Neutrophil (primary cell): Measurements from ENCODE around the gene KIAA1328.
"Not testable (repeated sequence)": the region's sequence is repeated elsewhere in the genome, so short reads cannot be mapped to it uniquely, and the experiment has no call there.

Experiments
- H3K27ac ChIP-seq: fragments of 200-600 bp; sonication (generic); 2 replicates; pipeline ENCODE4 v1.5.1; 2016; ENCODE audit warnings: mild to moderate bottlenecking, moderate library complexity
- H3K27me3 ChIP-seq: fragments of 200-600 bp; sonication (generic); 2 replicates; pipeline ENCODE4 v1.6.0; 2016; ENCODE audit warnings: mild to moderate bottlenecking
- H3K36me3 ChIP-seq: fragments of 200-600 bp; sonication (generic); 2 replicates; pipeline ENCODE4 v1.5.1; 2017
- H3K4me1 ChIP-seq, 2 experiments: fragments of 200-600 bp in 1 of 2; sonication (generic) in 1 of 2; 1 replicate in 1 of 2; 2 replicates in 1 of 2; pipeline versions ENCODE4 v1.5.1 to v1.6.1; 2013 to 2016; ENCODE audit warnings: low read depth in 1 of 2, low read length in 1 of 2, mild to moderate bottlenecking in 1 of 2, moderate library complexity in 1 of 2; ENCODE audit not compliant: control insufficient read depth in 1 of 2, insufficient read depth in 1 of 2
- H3K4me3 ChIP-seq, 2 experiments: fragments of 200-600 bp in 1 of 2; sonication (generic) in 1 of 2; 1 replicate in 1 of 2; 2 replicates in 1 of 2; pipeline ENCODE4 v1.5.1; 2013 to 2016; ENCODE audit warnings: low read depth in 1 of 2, low read length in 1 of 2, mild to moderate bottlenecking in 1 of 2, moderate library complexity in 1 of 2
- H3K9me3 ChIP-seq: fragments of 200-600 bp; sonication (generic); 2 replicates; pipeline ENCODE4 v1.5.1; 2016
- TF ChIP-seq, protein P1 (sequence below): fragments of 200-600 bp; sonication (generic); IDR thresholded peaks from 2 replicates; pipeline ENCODE4 v1.5.1; 2016; ENCODE audit warnings: antibody characterized with exemption

KIAA1328 gene

DNA sequence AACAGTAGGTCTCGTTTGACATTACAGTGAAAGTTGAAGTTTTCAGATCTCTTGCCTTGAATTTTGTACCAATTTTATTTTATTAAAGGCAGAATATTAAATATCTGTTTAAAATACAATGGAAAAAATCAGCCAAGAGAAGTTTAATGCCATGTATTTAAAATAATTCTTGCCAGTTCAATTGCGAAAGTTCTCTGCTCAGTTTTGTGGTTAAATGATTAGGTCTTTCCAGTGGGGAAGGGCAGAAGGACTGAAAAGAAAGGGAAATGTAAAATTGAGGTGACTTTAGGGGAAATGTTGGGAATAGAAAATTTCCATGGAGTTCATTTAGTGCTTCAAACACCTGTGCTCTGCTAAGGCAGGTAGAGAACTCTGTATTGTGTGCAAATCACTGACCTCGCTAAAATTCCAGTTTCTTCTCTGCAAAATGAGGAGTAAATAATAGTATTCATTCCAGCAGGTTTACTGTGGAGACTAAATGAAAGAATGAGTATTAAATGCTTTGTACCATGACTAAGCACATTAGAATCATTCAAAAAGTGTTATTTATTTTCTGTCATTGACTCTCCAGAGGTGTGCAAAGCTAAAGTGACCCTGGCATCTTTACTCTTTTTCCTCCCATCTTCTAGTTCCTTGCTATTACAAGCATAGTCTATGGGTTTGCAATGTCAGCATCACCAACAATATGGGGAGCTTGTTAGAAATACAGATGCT, 74.4 kb downstream of the KIAA1328 start:
- no peak overlapping the region for H3K4me3 ChIP-seq
- no peaks in the 10 kb centered on the region for H3K4me1 ChIP-seq
- peaks cover 3% of the 10 kb centered on the region for H3K9me3 ChIP-seq
- H3K27ac ChIP-seq: no peak overlapping the region
- no peaks in the 10 kb centered on the region for H3K36me3 ChIP-seq
- no peaks in the 10 kb centered on the region for H3K27me3 ChIP-seq
- TF ChIP-seq, protein P1, sequence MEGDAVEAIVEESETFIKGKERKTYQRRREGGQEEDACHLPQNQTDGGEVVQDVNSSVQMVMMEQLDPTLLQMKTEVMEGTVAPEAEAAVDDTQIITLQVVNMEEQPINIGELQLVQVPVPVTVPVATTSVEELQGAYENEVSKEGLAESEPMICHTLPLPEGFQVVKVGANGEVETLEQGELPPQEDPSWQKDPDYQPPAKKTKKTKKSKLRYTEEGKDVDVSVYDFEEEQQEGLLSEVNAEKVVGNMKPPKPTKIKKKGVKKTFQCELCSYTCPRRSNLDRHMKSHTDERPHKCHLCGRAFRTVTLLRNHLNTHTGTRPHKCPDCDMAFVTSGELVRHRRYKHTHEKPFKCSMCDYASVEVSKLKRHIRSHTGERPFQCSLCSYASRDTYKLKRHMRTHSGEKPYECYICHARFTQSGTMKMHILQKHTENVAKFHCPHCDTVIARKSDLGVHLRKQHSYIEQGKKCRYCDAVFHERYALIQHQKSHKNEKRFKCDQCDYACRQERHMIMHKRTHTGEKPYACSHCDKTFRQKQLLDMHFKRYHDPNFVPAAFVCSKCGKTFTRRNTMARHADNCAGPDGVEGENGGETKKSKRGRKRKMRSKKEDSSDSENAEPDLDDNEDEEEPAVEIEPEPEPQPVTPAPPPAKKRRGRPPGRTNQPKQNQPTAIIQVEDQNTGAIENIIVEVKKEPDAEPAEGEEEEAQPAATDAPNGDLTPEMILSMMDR: no peak

DNA sequence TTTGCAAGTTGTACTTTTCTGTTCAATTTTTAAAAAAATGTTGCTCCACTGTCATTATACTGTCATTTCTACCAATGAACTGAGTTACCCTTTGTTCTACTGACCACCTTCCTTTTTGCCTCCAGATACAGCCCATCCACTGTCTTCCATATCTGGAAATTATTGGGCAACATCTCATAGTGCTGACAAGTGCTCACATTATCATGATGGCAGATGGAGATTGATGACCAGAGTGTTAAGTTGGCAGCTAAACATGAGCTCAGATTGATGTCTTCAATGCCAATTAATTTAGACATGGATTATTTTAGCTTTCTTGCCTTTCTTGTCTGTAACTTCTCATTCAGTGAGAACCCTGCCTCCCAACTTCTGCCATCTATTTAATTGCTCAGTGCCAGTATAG, 76.6 kb downstream of the KIAA1328 start:
- Histone ChIP-seq H3K4me1 (no peaks in the 10 kb centered on the region), H3K36me3 (no peaks in the 10 kb centered on the region), H3K27ac (no peak overlapping the region), H3K27me3 (no peaks in the 10 kb centered on the region), H3K9me3 (no peaks in the 10 kb centered on the region), H3K4me3 (no peak overlapping the region)
- TF ChIP-seq, protein P1: no peak

DNA sequence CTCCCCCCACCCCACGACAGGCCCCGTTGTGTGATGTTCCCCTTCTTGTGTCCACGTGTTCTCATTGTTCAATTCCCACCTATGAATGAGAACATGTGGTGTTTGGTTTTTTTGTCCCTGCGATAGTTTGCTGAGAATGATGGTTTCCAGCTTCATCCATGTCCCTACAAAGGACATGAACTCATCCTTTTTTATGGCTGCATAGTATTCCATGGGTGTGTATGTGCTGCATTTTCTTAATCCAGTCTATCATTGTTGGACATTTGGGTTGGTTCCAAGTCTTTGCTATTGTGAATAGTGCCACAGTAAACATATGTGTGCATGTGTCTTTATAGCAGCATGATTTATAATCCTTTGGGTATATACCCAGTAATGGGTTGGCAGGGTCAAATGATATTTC, 80.4 kb downstream of the KIAA1328 start:
- H3K9me3 ChIP-seq, H3K4me1 ChIP-seq, H3K27ac ChIP-seq, H3K27me3 ChIP-seq, H3K36me3 ChIP-seq, H3K4me3 ChIP-seq: not testable (repeated sequence)

DNA sequence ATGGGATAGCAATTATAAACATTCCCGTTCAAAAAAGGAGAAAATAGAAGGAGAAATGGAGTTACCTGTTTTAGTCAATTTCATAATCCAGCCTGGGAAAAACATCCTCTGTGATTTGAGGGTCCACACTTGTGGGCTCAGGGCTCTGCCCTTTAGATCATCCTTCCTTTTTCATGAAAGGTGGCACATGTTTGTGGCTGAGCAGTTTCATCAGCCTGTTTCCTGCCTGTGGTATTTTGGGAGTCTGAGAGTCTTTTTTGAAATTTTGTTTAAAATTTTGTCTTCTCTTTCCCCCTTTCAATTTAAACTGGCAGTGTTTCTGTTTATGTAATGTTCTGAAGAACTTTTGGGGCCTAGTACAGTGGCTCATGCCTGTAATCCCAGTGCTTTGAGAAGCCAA, 84.0 kb downstream of the KIAA1328 start:
- H3K4me1 ChIP-seq: peaks cover 0 to 5% of the 10 kb centered on the region in 2 experiments
- H3K4me3 ChIP-seq: no peak overlapping the region
- no peaks in the 10 kb centered on the region for H3K27me3 ChIP-seq
- no peaks in the 10 kb centered on the region for H3K36me3 ChIP-seq
- no peaks in the 10 kb centered on the region for H3K9me3 ChIP-seq
- no peak overlapping the region for H3K27ac ChIP-seq
- TF ChIP-seq, protein P1: no peak

DNA sequence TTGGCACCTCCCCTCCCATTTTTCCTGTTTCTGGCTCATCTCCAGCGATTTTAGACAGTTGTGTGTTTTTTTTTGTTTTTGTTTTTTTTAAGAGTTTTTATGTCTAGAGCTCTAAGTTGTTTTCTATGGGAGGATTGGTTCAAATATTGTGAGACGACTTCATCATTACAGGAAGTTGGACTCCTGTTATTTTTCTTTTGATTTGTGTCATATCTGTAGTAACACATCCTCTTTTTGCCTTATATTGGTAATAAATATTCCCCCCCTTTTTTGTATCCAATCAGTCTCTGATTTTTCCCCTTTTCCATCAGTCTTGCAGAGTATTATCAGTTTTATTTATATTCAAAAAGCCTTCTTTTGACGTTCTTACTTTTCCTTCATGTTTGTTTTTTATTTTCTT, 89.0 kb downstream of the KIAA1328 start:
- H3K9me3 ChIP-seq: no peaks in the 10 kb centered on the region

DNA sequence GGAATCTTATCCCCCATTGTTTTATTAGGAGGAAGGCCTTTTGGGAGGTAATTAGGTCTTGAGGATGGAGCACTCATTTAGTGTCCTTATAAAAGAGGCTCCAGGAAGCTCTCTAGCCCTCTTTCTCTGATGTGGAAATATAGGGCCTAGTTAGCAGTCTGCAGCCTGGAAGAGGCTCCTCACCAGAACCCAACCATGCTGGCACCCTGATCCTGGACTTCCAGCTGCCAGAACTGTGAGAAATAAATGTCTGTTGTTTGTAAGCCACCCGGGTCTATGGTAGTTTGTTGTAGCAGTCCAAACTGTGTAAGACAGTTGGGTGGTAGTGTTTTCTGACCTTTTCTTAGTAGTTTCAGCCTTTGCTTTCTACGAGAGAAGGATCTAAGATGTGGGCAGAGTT, 100.7 kb downstream of the KIAA1328 start:
- H3K9me3 ChIP-seq: no peaks in the 10 kb centered on the region
- no peak overlapping the region for H3K4me3 ChIP-seq
- no peaks in the 10 kb centered on the region for H3K4me1 ChIP-seq
- TF ChIP-seq, protein P1: no peak
- no peaks in the 10 kb centered on the region for H3K36me3 ChIP-seq
- no peak overlapping the region for H3K27ac ChIP-seq
- no peaks in the 10 kb centered on the region for H3K27me3 ChIP-seq

More for the DNA sequence above, 89.0 kb downstream of the KIAA1328 start:
- Histone ChIP-seq H3K4me3 (no peak overlapping the region), H3K36me3 (no peaks in the 10 kb centered on the region), H3K27me3 (no peaks in the 10 kb centered on the region), H3K4me1 (peaks cover 0 to 2% of the 10 kb centered on the region in 2 experiments), H3K27ac (no peak overlapping the region)
- TF ChIP-seq, protein P1: no peak
